Measurements from ENCODE around the gene ALK. TPM values are rescaled to one million over a fixed set of nuclear protein-coding genes. Genes with fewer than 3 reads are reported as not detected.
A peak's percentile ranks its signal among the peaks of the same experiment; 100 is the strongest.

Gene ALK
- total and polyA plus RNA-seq, 2 donors (not counting 1 experiment from before 2014, with no cell fraction given), result under 0.01 to 0.02 TPM

DNA sequence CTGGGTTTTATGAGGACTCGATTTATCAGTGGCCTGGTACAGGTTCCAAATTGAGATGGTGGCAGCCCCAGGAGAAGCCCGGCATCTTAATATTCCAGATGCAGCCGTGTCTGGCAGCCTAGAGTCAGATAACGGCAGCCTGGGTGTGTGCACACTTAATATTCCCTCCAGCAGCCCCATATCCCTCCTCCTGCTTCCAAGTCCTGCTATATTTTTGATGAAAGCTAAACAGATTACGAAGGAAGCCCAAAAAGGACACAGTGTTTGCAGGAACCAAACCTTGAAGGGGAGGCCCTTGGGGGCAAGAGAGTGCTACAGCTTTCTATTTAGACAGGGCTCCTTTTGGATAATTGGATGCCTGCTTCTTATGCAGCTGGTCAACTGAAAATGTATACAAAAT, 25.1 kb upstream of the ALK start:
- TF ChIP-seq, protein P1, sequence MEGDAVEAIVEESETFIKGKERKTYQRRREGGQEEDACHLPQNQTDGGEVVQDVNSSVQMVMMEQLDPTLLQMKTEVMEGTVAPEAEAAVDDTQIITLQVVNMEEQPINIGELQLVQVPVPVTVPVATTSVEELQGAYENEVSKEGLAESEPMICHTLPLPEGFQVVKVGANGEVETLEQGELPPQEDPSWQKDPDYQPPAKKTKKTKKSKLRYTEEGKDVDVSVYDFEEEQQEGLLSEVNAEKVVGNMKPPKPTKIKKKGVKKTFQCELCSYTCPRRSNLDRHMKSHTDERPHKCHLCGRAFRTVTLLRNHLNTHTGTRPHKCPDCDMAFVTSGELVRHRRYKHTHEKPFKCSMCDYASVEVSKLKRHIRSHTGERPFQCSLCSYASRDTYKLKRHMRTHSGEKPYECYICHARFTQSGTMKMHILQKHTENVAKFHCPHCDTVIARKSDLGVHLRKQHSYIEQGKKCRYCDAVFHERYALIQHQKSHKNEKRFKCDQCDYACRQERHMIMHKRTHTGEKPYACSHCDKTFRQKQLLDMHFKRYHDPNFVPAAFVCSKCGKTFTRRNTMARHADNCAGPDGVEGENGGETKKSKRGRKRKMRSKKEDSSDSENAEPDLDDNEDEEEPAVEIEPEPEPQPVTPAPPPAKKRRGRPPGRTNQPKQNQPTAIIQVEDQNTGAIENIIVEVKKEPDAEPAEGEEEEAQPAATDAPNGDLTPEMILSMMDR (conservative IDR thresholded peaks at IDR 0.05 in 1 of 2, IDR thresholded peaks at IDR 0.05 in 1 of 2; ENCODE audit: low read depth in 1 of 2, low read length in 2 of 2), result no peak
- TF ChIP-seq EZH2 (IDR thresholded peaks at IDR 0.05; ENCODE audit: low read length, missing control alignments), result no peak
- H2AFZ ChIP-seq (ENCODE audit: low read length), result no peak overlapping the region
- no peaks in the 10 kb centered on the region for H3K79me2 ChIP-seq (ENCODE audit: control insufficient read depth, insufficient read depth, low read length)
- no peak overlapping the region for H3K27ac ChIP-seq (ENCODE audit: insufficient read depth, low read length)
- H3K4me3 ChIP-seq (replicated peaks in 1 of 4; ENCODE audit: control extremely low read depth in 1 of 4, insufficient read depth in 1 of 4, low read depth in 3 of 4, low read length in 4 of 4), result no peak overlapping the region
- DNase-seq (ENCODE audit: low read depth in 2 of 2), result no peak
- H3K36me3 ChIP-seq (ENCODE audit: control insufficient read depth, insufficient read depth, low read length), result no peaks in the 10 kb centered on the region
- no peak overlapping the region for H3K9ac ChIP-seq (ENCODE audit: insufficient read depth, low read length)
- no peaks in the 10 kb centered on the region for H3K9me3 ChIP-seq (ENCODE audit: control insufficient read depth, insufficient read depth, low read depth, low read length)
- H3K27me3 ChIP-seq (ENCODE audit: control insufficient read depth, insufficient read depth, low read length), result no peaks in the 10 kb centered on the region
- H3K4me2 ChIP-seq (ENCODE audit: extremely low read depth, insufficient read depth, low read length), result no peak overlapping the region
- H3K4me1 ChIP-seq (ENCODE audit: control insufficient read depth, extremely low read depth, insufficient read depth, low read length), result no peaks in the 10 kb centered on the region
- H4K20me1 ChIP-seq (ENCODE audit: control insufficient read depth, extremely low read depth, insufficient read depth, low read length), result no peaks in the 10 kb centered on the region

- Histone ChIP-seq H3K79me2 (ENCODE audit: control insufficient read depth, insufficient read depth, low read length) (no peaks in the 10 kb centered on the region), H2AFZ (ENCODE audit: low read length) (no peak overlapping the region), H3K4me3 (replicated peaks in 1 of 4; ENCODE audit: control extremely low read depth in 1 of 4, insufficient read depth in 1 of 4, low read depth in 3 of 4, low read length in 4 of 4) (no peak overlapping the region), H3K27me3 (ENCODE audit: control insufficient read depth, insufficient read depth, low read length) (no peaks in the 10 kb centered on the region), H3K27ac (ENCODE audit: insufficient read depth, low read length) (no peak overlapping the region), H4K20me1 (ENCODE audit: control insufficient read depth, extremely low read depth, insufficient read depth, low read length) (no peaks in the 10 kb centered on the region), H3K9me3 (ENCODE audit: control insufficient read depth, insufficient read depth, low read depth, low read length) (no peaks in the 10 kb centered on the region), H3K4me1 (ENCODE audit: control insufficient read depth, extremely low read depth, insufficient read depth, low read length) (no peaks in the 10 kb centered on the region), H3K36me3 (ENCODE audit: control insufficient read depth, insufficient read depth, low read length) (no peaks in the 10 kb centered on the region), H3K4me2 (ENCODE audit: extremely low read depth, insufficient read depth, low read length) (no peak overlapping the region), H3K9ac (ENCODE audit: insufficient read depth, low read length) (no peak overlapping the region)
- DNase-seq (ENCODE audit: low read depth in 2 of 2), result no peak
- no peak for TF ChIP-seq EZH2 (IDR thresholded peaks at IDR 0.05; ENCODE audit: low read length, missing control alignments)
- TF ChIP-seq, protein P1 (conservative IDR thresholded peaks at IDR 0.05 in 1 of 2, IDR thresholded peaks at IDR 0.05 in 1 of 2; ENCODE audit: low read depth in 1 of 2, low read length in 2 of 2), result no peak
Measured at GRCh38 chr2:29942711-29943110, 21.3 kb upstream of the ALK start.

- no peaks in the 10 kb centered on the region for H4K20me1 ChIP-seq (ENCODE audit: control insufficient read depth, extremely low read depth, insufficient read depth, low read length)
- H3K9ac ChIP-seq (ENCODE audit: insufficient read depth, low read length), result no peak overlapping the region
- H3K4me3 ChIP-seq (replicated peaks in 1 of 4; ENCODE audit: control extremely low read depth in 1 of 4, insufficient read depth in 1 of 4, low read depth in 3 of 4, low read length in 4 of 4), result no peak overlapping the region
- no peaks in the 10 kb centered on the region for H3K9me3 ChIP-seq (ENCODE audit: control insufficient read depth, insufficient read depth, low read depth, low read length)
- H3K4me2 ChIP-seq (ENCODE audit: extremely low read depth, insufficient read depth, low read length), result no peak overlapping the region
- H3K4me1 ChIP-seq (ENCODE audit: control insufficient read depth, extremely low read depth, insufficient read depth, low read length), result no peaks in the 10 kb centered on the region
- peaks cover under 1% of the 10 kb centered on the region for H3K27me3 ChIP-seq (ENCODE audit: control insufficient read depth, insufficient read depth, low read length)
- H3K36me3 ChIP-seq (ENCODE audit: control insufficient read depth, insufficient read depth, low read length), result no peaks in the 10 kb centered on the region
- no peak overlapping the region for H2AFZ ChIP-seq (ENCODE audit: low read length)
- no peak for TF ChIP-seq EZH2 (IDR thresholded peaks at IDR 0.05; ENCODE audit: low read length, missing control alignments)
- H3K27ac ChIP-seq (ENCODE audit: insufficient read depth, low read length), result no peak overlapping the region
- no peaks in the 10 kb centered on the region for H3K79me2 ChIP-seq (ENCODE audit: control insufficient read depth, insufficient read depth, low read length)
- peak in 1 of 2 donors; percentile 3 for DNase-seq (ENCODE audit: low read depth in 2 of 2)
Measured at GRCh38 chr2:29940706-29941105, 19.3 kb upstream of the ALK start.
